Nephron (organoid): Measurements from ENCODE around the gene DNA2.

Experiments used
- H3K27ac Mint-ChIP-seq, 3 experiments: 2 replicates each; pipeline ENCODE4 v1.8.0; 2020; ENCODE audit warnings: mixed read lengths in 3 of 3, mild to moderate bottlenecking in 2 of 3, moderate library complexity in 1 of 3
- H3K27me3 Mint-ChIP-seq: 2 replicates; pipeline ENCODE4 v1.8.0; 2021; ENCODE audit warnings: low read depth, mild to moderate bottlenecking, moderate library complexity, mixed read lengths
- H3K36me3 Mint-ChIP-seq: 2 replicates; pipeline ENCODE4 v1.8.0; 2020; ENCODE audit warnings: low read depth, mixed read lengths
- H3K4me1 Mint-ChIP-seq: 2 replicates; pipeline ENCODE4 v1.8.0; 2020; ENCODE audit warnings: mixed read lengths
- H3K4me3 Mint-ChIP-seq, 3 experiments: 2 replicates each; pipeline ENCODE4 v1.8.0; 2020; ENCODE audit warnings: mild to moderate bottlenecking in 3 of 3, mixed read lengths in 3 of 3, moderate library complexity in 2 of 3
- H3K9me3 Mint-ChIP-seq: 2 replicates; pipeline ENCODE4 v1.8.0; 2020; ENCODE audit warnings: mixed read lengths
- CTCF ChIP-seq, 3 experiments: fragments of 200-600 bp; sonication (generic); IDR thresholded peaks; one replicate each; pipeline ENCODE4 v1.5.0; 2021; ENCODE audit warnings: antibody characterized with exemption in 3 of 3; ENCODE audit not compliant: unreplicated experiment in 3 of 3

Gene DNA2

GRCh38 chr10:68435803-68436202 is 36.0 kb downstream of the DNA2 start:
- Mint-ChIP-seq H3K36me3 (peaks cover 16% of the 10 kb centered on the region), H3K27ac (no peak overlapping the region), H3K4me3 (no peak overlapping the region), H3K9me3 (no peaks in the 10 kb centered on the region), H3K4me1 (no peaks in the 10 kb centered on the region), H3K27me3 (no peaks in the 10 kb centered on the region)
- no peak for TF ChIP-seq CTCF (IDR thresholded peaks at IDR 0.05; ENCODE audit: unreplicated experiment in 3 of 3)

- H3K4me3 Mint-ChIP-seq: no peak overlapping the region
- no peak for TF ChIP-seq CTCF (IDR thresholded peaks at IDR 0.05; ENCODE audit: unreplicated experiment in 3 of 3)
- no peak overlapping the region for H3K27ac Mint-ChIP-seq
- H3K4me1 Mint-ChIP-seq: no peaks in the 10 kb centered on the region
- H3K9me3 Mint-ChIP-seq: no peaks in the 10 kb centered on the region
- H3K27me3 Mint-ChIP-seq: no peaks in the 10 kb centered on the region
- peaks cover 20% of the 10 kb centered on the region for H3K36me3 Mint-ChIP-seq
Observed at GRCh38 chr10:68434657-68435056, 37.1 kb downstream of the DNA2 start.

GRCh38 chr10:68428396-68429104 is 43.2 kb downstream of the DNA2 start:
- no peak overlapping the region for H3K27ac Mint-ChIP-seq
- H3K9me3 Mint-ChIP-seq: no peaks in the 10 kb centered on the region
- peaks cover 37% of the 10 kb centered on the region for H3K36me3 Mint-ChIP-seq
- H3K27me3 Mint-ChIP-seq: no peaks in the 10 kb centered on the region
- H3K4me3 Mint-ChIP-seq: no peak overlapping the region
- no peak for TF ChIP-seq CTCF (IDR thresholded peaks at IDR 0.05; ENCODE audit: unreplicated experiment in 3 of 3)
- H3K4me1 Mint-ChIP-seq: no peaks in the 10 kb centered on the region

GRCh38 chr10:68424454-68425014 is 47.2 kb downstream of the DNA2 start:
- H3K4me1 Mint-ChIP-seq: no peaks in the 10 kb centered on the region
- H3K9me3 Mint-ChIP-seq: no peaks in the 10 kb centered on the region
- H3K36me3 Mint-ChIP-seq: peaks cover 44% of the 10 kb centered on the region
- H3K27me3 Mint-ChIP-seq: no peaks in the 10 kb centered on the region
- no peak for TF ChIP-seq CTCF (IDR thresholded peaks at IDR 0.05; ENCODE audit: unreplicated experiment in 3 of 3)
- no peak overlapping the region for H3K4me3 Mint-ChIP-seq
- no peak overlapping the region for H3K27ac Mint-ChIP-seq

- H3K27me3 Mint-ChIP-seq: no peaks in the 10 kb centered on the region
- no peak overlapping the region for H3K4me3 Mint-ChIP-seq
- no peak for TF ChIP-seq CTCF (IDR thresholded peaks at IDR 0.05; ENCODE audit: unreplicated experiment in 3 of 3)
- H3K9me3 Mint-ChIP-seq: no peaks in the 10 kb centered on the region
- no peaks in the 10 kb centered on the region for H3K4me1 Mint-ChIP-seq
- H3K36me3 Mint-ChIP-seq: peaks cover 49% of the 10 kb centered on the region
- H3K27ac Mint-ChIP-seq: no peak overlapping the region
Observed at GRCh38 chr10:68423522-68423921, 48.3 kb downstream of the DNA2 start.

- Mint-ChIP-seq H3K36me3 (peaks cover 57% of the 10 kb centered on the region), H3K27me3 (no peaks in the 10 kb centered on the region), H3K4me3 (no peak overlapping the region), H3K9me3 (no peaks in the 10 kb centered on the region), H3K27ac (no peak overlapping the region), H3K4me1 (no peaks in the 10 kb centered on the region)
- TF ChIP-seq CTCF (IDR thresholded peaks at IDR 0.05; ENCODE audit: unreplicated experiment in 3 of 3): no peak
Observed at GRCh38 chr10:68419376-68419775, 52.4 kb downstream of the DNA2 start.
